Effector memory CD4-positive, alpha-beta T cell (primary cell): ENCODE results near the gene TDRD10.

Source experiments
- DNase-seq, 3 donors: peaks; one replicate each; pipeline ENCODE4 v3.0.0-alpha.2; 2020
- H3K27ac ChIP-seq: 2 replicates; pipeline ENCODE4 v1.7.0; 2013; ENCODE audit warnings: mild to moderate bottlenecking, low read length, moderate library complexity; ENCODE audit not compliant: insufficient read depth, poor library complexity, severe bottlenecking
- H3K27me3 ChIP-seq: replicated peaks from 2 replicates; pipeline ENCODE4 v1.7.0; 2013; ENCODE audit warnings: mild to moderate bottlenecking, low read length; ENCODE audit not compliant: insufficient read depth, control insufficient read depth, poor library complexity, severe bottlenecking
- H3K36me3 ChIP-seq: 2 replicates; pipeline ENCODE4 v1.7.0; 2013; ENCODE audit warnings: mild to moderate bottlenecking, low read length, moderate library complexity; ENCODE audit not compliant: control insufficient read depth, insufficient read depth
- H3K4me1 ChIP-seq: 2 replicates; pipeline ENCODE4 v1.7.0; 2013; ENCODE audit warnings: low read length, mild to moderate bottlenecking; ENCODE audit not compliant: control insufficient read depth, insufficient read depth, poor library complexity, severe bottlenecking
- H3K4me3 ChIP-seq: 2 replicates; pipeline ENCODE4 v1.7.0; 2013; ENCODE audit warnings: low read length, low read depth, mild to moderate bottlenecking; ENCODE audit not compliant: insufficient read depth, poor library complexity, severe bottlenecking
- H3K9me3 ChIP-seq: 2 replicates; pipeline ENCODE4 v1.7.0; 2013; ENCODE audit warnings: mild to moderate bottlenecking, low read length, moderate library complexity; ENCODE audit not compliant: control insufficient read depth

The TDRD10 gene

DNA sequence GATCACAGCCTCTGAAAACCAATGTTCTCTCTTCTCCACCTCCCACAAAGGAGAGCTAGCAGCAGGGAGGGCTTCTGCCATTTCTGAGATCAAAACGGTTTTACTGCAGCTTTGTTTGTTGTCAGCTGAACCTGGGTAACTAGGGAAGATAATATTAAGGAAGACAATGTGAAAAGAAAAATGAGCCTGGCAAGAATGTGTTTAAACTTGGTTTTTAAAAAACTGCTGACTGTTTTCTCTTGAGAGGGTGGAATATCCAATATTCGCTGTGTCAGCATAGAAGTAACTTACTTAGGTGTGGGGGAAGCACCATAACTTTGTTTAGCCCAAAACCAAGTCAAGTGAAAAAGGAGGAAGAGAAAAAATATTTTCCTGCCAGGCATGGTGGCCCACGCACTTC lies 35.8 kb upstream of the TDRD10 start:
- Histone ChIP-seq H3K9me3 (no peaks in the 10 kb centered on the region), H3K36me3 (no peaks in the 10 kb centered on the region), H3K4me3 (peak overlapping the region; percentile 16), H3K27ac (peak overlapping the region; percentile 74), H3K4me1 (peaks cover 63% of the 10 kb centered on the region), H3K27me3 (no peaks in the 10 kb centered on the region)
- DNase-seq, result no peak

GRCh38 chr1:154466921-154467417 lies 35.0 kb upstream of the TDRD10 start:
- no peak for DNase-seq
- Histone ChIP-seq H3K27ac (peak overlapping the region; percentile 74), H3K4me3 (no peak overlapping the region), H3K36me3 (no peaks in the 10 kb centered on the region), H3K4me1 (peaks cover 58% of the 10 kb centered on the region), H3K27me3 (no peaks in the 10 kb centered on the region), H3K9me3 (no peaks in the 10 kb centered on the region)

GRCh38 chr1:154467434-154468102 lies 34.5 kb upstream of the TDRD10 start:
- Histone ChIP-seq H3K4me1 (peaks cover 53% of the 10 kb centered on the region), H3K9me3 (no peaks in the 10 kb centered on the region), H3K27ac (peak overlapping the region; percentile 74), H3K36me3 (no peaks in the 10 kb centered on the region), H3K27me3 (no peaks in the 10 kb centered on the region), H3K4me3 (no peak overlapping the region)
- DNase-seq, result no peak

DNA sequence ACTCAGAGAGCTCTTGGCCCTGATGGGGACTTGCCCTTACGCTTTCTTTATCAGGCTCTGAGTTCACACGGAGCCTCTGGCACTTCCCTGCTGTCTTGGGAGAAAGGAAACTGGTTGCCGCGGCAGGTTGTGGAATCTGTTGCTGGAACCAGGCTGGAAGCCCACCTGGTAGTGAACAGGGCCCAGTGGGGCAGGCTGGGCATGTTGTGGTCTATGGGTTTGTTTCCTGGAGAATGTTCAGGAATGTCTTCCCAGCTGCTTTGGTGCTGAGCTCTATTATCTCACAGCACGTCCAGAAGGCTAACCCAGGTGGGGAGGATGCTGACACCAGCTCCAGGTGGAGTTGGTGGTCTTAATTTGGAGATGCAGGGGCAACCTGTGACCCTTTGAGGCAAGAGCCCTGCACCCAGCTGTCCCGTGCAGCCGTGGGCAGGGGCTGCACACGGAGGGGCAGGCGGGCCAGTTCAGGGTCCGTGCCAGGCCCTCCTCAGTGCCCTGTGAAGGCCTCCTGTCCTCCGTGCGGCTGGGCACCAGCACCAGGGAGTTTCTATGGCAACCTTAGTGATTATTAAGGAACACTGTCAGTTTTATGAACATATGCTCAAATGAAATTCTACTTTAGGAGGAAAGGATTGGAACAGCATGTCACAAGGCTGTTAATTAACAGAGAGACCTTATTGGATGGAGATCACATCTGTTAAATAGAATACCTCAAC lies 33.3 kb upstream of the TDRD10 start:
- Histone ChIP-seq H3K4me1 (peaks cover 42% of the 10 kb centered on the region), H3K36me3 (no peaks in the 10 kb centered on the region), H3K4me3 (no peak overlapping the region), H3K27me3 (no peaks in the 10 kb centered on the region), H3K9me3 (no peaks in the 10 kb centered on the region), H3K27ac (peak overlapping the region; percentile 74)
- no peak for DNase-seq

GRCh38 chr1:154469844-154470560 lies 32.0 kb upstream of the TDRD10 start:
- Histone ChIP-seq H3K36me3 (no peaks in the 10 kb centered on the region), H3K27ac (no peak overlapping the region), H3K27me3 (no peaks in the 10 kb centered on the region), H3K4me3 (no peak overlapping the region), H3K9me3 (no peaks in the 10 kb centered on the region), H3K4me1 (peaks cover 31% of the 10 kb centered on the region)
- no peak for DNase-seq

GRCh38 chr1:154471304-154471703 lies 30.7 kb upstream of the TDRD10 start:
- Histone ChIP-seq H3K4me1 (peaks cover 18% of the 10 kb centered on the region), H3K36me3 (no peaks in the 10 kb centered on the region), H3K9me3 (no peaks in the 10 kb centered on the region), H3K4me3 (no peak overlapping the region), H3K27me3 (no peaks in the 10 kb centered on the region), H3K27ac (no peak overlapping the region)
- DNase-seq, result no peak

DNA sequence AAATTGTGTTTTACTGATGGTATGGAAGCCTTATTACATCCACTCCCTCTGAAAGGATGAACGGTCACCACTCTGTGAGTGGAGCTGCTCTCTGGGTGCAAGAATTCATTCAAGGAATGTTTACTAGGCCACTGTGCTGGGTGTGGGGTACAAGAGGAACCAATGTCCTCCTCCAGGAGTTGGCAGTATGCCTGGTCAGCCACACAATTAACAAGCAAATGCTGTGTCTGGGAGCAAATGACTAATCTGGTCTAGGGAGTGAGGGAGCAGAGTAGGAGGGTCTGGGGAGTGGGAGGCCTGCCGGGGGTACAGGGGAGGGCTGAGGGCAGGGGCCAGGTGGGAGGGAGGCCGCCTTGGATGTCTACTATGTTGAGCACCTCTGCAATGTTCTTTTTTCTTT lies 27.2 kb upstream of the TDRD10 start:
- Histone ChIP-seq H3K4me3 (no peak overlapping the region), H3K9me3 (no peaks in the 10 kb centered on the region), H3K27ac (no peak overlapping the region), H3K36me3 (no peaks in the 10 kb centered on the region), H3K27me3 (no peaks in the 10 kb centered on the region), H3K4me1 (no peaks in the 10 kb centered on the region)
- no peak for DNase-seq

- Histone ChIP-seq H3K27me3 (no peaks in the 10 kb centered on the region), H3K9me3 (no peaks in the 10 kb centered on the region), H3K4me3 (no peak overlapping the region), H3K27ac (no peak overlapping the region), H3K36me3 (no peaks in the 10 kb centered on the region), H3K4me1 (no peaks in the 10 kb centered on the region)
- no peak for DNase-seq
These were observed 25.2 kb upstream of the TDRD10 start for GRCh38 chr1:154476791-154477190.

- H3K4me1 ChIP-seq, result no peaks in the 10 kb centered on the region
- no peaks in the 10 kb centered on the region for H3K9me3 ChIP-seq
These were observed 24.0 kb upstream of the TDRD10 start for GRCh38 chr1:154478013-154478412.

DNA sequence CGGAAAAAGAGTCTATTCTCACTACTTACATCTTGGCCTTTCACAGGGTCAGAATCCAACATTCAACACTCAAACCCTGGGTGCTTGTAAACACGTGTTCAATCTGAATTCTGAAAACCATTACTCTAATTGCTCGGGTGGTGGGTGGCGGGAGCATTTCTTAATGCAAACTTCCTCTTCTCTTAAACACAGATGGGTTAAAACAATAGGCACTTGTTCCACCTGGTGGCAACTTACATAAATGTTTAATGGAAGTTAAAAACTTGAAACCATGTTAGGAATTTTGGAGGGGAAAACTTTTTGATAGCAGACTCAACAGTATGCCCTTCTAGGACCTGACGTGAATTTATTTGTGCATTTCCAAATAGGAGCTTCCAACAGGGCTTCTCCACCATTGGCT lies 23.4 kb upstream of the TDRD10 start:
- Histone ChIP-seq H3K4me1 (no peaks in the 10 kb centered on the region), H3K9me3 (no peaks in the 10 kb centered on the region)
- DNase-seq, result no peak

More at GRCh38 chr1:154478013-154478412, 24.0 kb upstream of the TDRD10 start:
- no peak overlapping the region for H3K27ac ChIP-seq
- DNase-seq, result no peak
- H3K27me3 ChIP-seq, result no peaks in the 10 kb centered on the region
- H3K36me3 ChIP-seq, result no peaks in the 10 kb centered on the region
- H3K4me3 ChIP-seq, result no peak overlapping the region

More for the DNA sequence above, 23.4 kb upstream of the TDRD10 start:
- no peaks in the 10 kb centered on the region for H3K27me3 ChIP-seq
- H3K36me3 ChIP-seq, result no peaks in the 10 kb centered on the region
- no peak overlapping the region for H3K27ac ChIP-seq
- H3K4me3 ChIP-seq, result no peak overlapping the region
